Measurements from ENCODE around the gene CDH22.

The CDH22 gene

GRCh38 chr20:46311719-46312074 is 3.4 kb upstream of the CDH22 start:
- Histone ChIP-seq H3K27me3 (ENCODE audit: control insufficient read depth, insufficient read depth, low read length) (peaks cover 7% of the 10 kb centered on the region), H2AFZ (no peak overlapping the region), H3K9me3 (ENCODE audit: control insufficient read depth, low read length) (no peaks in the 10 kb centered on the region), H3K9ac (no peak overlapping the region), H3K79me2 (no peaks in the 10 kb centered on the region), H3K4me1 (no peaks in the 10 kb centered on the region), H3K4me2 (ENCODE audit: low read length) (no peak overlapping the region), H3K36me3 (ENCODE audit: control insufficient read depth, insufficient read depth, low read length) (no peaks in the 10 kb centered on the region), H3K4me3 (ENCODE audit: low read depth, low read length) (no peak overlapping the region), H3K27ac (no peak overlapping the region)
- TF ChIP-seq CTCF (IDR thresholded peaks at IDR 0.05) = no peak

DNA sequence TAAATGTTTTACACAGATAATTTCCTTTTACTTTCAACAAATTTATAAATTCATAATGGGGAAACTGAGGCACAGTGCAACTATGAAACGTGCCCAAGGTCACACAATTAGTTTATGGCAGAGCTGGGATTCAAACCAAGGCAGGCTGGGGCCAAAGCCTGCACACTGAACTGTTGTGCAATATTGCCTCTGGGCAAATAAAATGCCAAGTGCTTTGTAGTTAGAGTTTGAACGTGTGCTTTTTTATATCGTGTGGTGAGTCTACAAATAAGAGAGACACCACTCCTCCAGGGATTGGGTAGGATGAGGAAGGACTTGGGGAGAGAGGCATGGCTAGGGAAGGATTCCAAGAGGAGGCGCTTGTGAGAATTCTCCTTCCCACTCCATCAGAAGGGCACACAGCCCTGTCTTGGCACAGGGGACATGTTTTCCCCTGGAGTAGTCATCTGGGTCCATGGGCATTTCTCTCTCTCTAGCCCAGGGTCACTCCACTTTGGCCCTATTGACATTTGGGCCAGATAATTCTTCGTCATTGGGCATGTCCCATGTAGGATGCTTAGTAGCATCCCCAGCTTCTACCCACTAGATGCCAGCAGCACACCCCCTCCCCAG is 2.8 kb upstream of the CDH22 start:
- Histone ChIP-seq H2AFZ (no peak overlapping the region), H3K4me1 (no peaks in the 10 kb centered on the region), H3K27me3 (ENCODE audit: control insufficient read depth, insufficient read depth, low read length) (peaks cover 7% of the 10 kb centered on the region), H3K4me3 (ENCODE audit: low read depth, low read length) (no peak overlapping the region), H3K9ac (no peak overlapping the region), H3K79me2 (no peaks in the 10 kb centered on the region), H3K4me2 (ENCODE audit: low read length) (no peak overlapping the region), H3K27ac (no peak overlapping the region), H3K9me3 (ENCODE audit: control insufficient read depth, low read length) (no peaks in the 10 kb centered on the region), H3K36me3 (ENCODE audit: control insufficient read depth, insufficient read depth, low read length) (no peaks in the 10 kb centered on the region)
- no peak for TF ChIP-seq CTCF (IDR thresholded peaks at IDR 0.05)

DNA sequence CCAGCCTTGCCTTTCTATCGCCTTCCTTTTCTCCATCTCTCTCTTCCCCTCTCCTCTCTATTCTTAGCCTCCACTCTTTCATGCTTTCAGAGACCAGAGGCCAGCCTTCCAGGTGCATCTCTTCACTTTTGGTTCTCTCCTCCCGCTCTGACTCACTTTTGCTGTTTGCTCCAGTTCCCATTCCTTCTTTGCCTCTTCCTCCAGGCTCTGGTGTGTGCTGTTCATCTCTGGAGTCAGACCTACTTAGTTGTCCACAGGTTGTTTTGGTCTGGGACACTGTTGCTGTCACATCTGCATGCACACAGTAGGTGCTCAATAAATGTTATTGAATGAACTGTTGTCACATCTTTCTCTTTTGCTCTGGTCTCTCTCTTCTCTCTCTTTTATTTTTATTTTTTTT is 1.6 kb upstream of the CDH22 start:
- no peak for TF ChIP-seq CTCF (IDR thresholded peaks at IDR 0.05)
- Histone ChIP-seq H3K9me3 (ENCODE audit: control insufficient read depth, low read length) (no peaks in the 10 kb centered on the region), H3K36me3 (ENCODE audit: control insufficient read depth, insufficient read depth, low read length) (no peaks in the 10 kb centered on the region), H3K9ac (no peak overlapping the region), H3K79me2 (no peaks in the 10 kb centered on the region), H3K4me3 (ENCODE audit: low read depth, low read length) (no peak overlapping the region), H3K27ac (no peak overlapping the region), H3K4me1 (no peaks in the 10 kb centered on the region), H2AFZ (no peak overlapping the region), H3K27me3 (ENCODE audit: control insufficient read depth, insufficient read depth, low read length) (peaks cover 7% of the 10 kb centered on the region), H3K4me2 (ENCODE audit: low read length) (no peak overlapping the region)

DNA sequence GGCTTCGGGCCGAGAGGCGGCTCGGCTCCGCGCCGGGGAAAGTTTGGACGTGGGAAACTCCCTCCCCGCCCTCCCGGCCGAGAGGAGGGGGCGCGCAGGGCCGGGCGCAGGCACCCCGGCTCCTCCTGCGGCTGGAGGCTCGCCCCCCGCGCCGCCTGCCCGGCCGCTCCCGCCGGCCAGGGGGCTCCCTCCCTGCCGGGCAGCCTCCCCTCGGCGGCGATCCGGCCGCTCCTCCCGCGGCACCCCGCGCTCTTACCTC is 370 bp downstream of the CDH22 start:
- H2AFZ ChIP-seq = peak overlapping the region; percentile 54
- no peaks in the 10 kb centered on the region for H3K36me3 ChIP-seq (ENCODE audit: control insufficient read depth, insufficient read depth, low read length)
- no peak overlapping the region for H3K4me3 ChIP-seq (ENCODE audit: low read depth, low read length)
- no peaks in the 10 kb centered on the region for H3K9me3 ChIP-seq (ENCODE audit: control insufficient read depth, low read length)
- no peak for TF ChIP-seq CTCF (IDR thresholded peaks at IDR 0.05)
- H3K9ac ChIP-seq = no peak overlapping the region
- H3K27ac ChIP-seq = no peak overlapping the region
- H3K27me3 ChIP-seq (ENCODE audit: control insufficient read depth, insufficient read depth, low read length) = peaks cover 4% of the 10 kb centered on the region
- H3K4me1 ChIP-seq = no peaks in the 10 kb centered on the region
- H3K4me2 ChIP-seq (ENCODE audit: low read length) = peak overlapping the region; percentile 66
- no peaks in the 10 kb centered on the region for H3K79me2 ChIP-seq

DNA sequence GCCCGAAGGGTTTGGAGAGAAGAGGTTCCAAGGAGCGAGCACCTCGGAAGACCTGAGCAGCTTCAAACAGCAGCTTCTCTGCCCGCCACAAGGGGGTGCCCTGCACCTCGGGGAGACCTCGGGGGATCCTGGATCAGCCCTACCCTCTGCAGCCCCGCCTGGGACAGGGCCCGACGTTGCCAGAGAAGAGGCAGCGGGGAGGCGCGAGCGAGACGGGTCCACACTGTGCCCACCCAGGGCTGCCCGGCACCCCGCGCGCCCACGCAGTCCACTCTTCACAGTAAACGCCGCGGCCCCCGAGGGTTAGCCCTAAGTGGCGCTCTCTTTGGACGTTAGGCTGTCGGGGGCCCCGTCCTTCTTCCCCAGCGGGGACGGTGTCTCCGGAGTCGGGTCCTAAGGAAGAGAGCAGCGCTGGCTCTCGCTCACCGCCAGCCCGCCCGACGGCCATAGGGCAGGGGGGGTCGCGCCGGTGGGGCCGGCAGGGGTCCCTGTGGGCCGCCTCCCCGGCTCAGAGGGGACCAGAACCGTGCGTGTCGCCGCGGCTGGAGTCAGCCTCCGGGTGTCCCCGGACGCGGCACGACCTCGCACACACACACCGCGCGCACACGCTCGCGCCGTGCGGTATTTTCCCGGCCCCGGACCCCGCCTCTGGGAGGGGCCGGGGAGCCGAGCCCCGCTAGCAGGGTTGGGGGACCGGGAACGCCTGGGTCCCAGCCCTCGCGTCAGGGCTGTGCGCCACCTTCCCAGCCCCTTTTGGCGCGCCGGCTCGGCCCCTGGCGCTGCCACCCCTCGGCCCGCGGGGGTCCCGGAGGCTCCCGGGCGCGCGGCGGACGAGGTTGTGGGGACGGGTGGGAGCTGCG is 929 bp downstream of the CDH22 start:
- Histone ChIP-seq H3K9ac (no peak overlapping the region), H3K4me1 (no peaks in the 10 kb centered on the region), H3K36me3 (ENCODE audit: control insufficient read depth, insufficient read depth, low read length) (no peaks in the 10 kb centered on the region), H2AFZ (peak overlapping the region; percentile 54), H3K9me3 (ENCODE audit: control insufficient read depth, low read length) (no peaks in the 10 kb centered on the region), H3K27ac (no peak overlapping the region), H3K79me2 (no peaks in the 10 kb centered on the region), H3K4me2 (ENCODE audit: low read length) (peak overlapping the region; percentile 15), H3K27me3 (ENCODE audit: control insufficient read depth, insufficient read depth, low read length) (peaks cover 3% of the 10 kb centered on the region), H3K4me3 (ENCODE audit: low read depth, low read length) (peak overlapping the region; percentile 6)
- peak; percentile 78 for TF ChIP-seq CTCF (IDR thresholded peaks at IDR 0.05)

Measured in parathyroid adenoma (tissue), 2 donors.